ENCODE results near the gene GARNL3.

DNA sequence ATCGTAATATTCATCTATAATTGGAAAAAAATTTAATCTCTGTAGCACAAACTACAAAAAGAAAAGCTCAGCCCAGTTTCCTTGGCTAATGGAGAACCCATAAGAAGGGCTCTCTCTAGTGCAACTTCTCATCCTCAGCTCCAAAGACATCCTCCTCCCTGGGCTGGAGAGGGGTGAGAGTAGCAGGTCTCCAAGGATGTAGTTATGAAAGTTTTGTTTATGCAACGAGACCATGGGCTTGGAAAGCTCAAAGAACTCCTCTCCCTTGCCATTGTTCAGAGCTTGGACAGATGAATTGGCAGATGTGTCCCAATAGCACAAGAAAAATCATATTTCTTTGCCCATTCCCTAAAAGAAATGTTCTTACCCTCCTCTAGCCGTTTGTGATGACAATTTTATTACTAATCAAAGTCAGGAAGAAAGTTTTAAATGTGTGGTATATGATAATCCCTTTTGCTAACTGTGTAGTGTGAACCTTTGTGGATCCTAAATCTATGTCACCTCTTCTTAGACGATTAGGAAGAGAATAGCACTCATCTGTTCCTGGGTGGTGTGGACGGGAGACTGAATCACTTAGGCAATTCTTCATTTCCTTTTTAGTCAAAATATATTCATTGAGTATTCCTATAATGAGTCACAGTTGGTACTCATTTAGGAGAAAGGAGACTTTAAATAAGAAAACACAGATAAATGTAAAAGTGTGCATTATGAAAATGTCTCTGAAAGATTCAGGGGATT is 52.2 kb downstream of the GARNL3 start:
- TF ChIP-seq, protein P1, sequence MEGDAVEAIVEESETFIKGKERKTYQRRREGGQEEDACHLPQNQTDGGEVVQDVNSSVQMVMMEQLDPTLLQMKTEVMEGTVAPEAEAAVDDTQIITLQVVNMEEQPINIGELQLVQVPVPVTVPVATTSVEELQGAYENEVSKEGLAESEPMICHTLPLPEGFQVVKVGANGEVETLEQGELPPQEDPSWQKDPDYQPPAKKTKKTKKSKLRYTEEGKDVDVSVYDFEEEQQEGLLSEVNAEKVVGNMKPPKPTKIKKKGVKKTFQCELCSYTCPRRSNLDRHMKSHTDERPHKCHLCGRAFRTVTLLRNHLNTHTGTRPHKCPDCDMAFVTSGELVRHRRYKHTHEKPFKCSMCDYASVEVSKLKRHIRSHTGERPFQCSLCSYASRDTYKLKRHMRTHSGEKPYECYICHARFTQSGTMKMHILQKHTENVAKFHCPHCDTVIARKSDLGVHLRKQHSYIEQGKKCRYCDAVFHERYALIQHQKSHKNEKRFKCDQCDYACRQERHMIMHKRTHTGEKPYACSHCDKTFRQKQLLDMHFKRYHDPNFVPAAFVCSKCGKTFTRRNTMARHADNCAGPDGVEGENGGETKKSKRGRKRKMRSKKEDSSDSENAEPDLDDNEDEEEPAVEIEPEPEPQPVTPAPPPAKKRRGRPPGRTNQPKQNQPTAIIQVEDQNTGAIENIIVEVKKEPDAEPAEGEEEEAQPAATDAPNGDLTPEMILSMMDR (IDR thresholded peaks at IDR 0.05; ENCODE audit: low read length): no peak
- no peak for TF ChIP-seq EZH2 (IDR thresholded peaks at IDR 0.05; ENCODE audit: borderline replicate concordance, low read length)

All from OCI-LY1 (cell line).